ENCODE results near the gene LIN7C. TPM values are rescaled to one million over a fixed set of nuclear protein-coding genes. Genes with fewer than 3 reads are reported as not detected.

LIN7C gene
- total RNA-seq, 2 experiments from 2014 or later = 16.1 to 19.2 TPM

- ChIA-PET CTCF (interaction anchor here (0.9 kb wide), 1 partner anchor 15 kb away, joined by 3 read pairs; no protein-coding TSS in a partner anchor), POLR2A (no interaction called here)
- no peak overlapping the region for H3K4me3 Mint-ChIP-seq
- H3K27me3 Mint-ChIP-seq = peaks cover 28% of the 10 kb centered on the region
- peaks cover 16% of the 10 kb centered on the region for H3K4me1 Mint-ChIP-seq
- DNase-seq = no peak
- H3K27ac Mint-ChIP-seq = no peak overlapping the region
- H3K9me3 Mint-ChIP-seq (ENCODE audit: low read depth) = no peaks in the 10 kb centered on the region
- no peak for ATAC-seq
- intact Hi-C loops (cut with DNase I, micrococcal nuclease) = loop anchor here in 1 of 2 experiments (5.0 kb wide), 1 partner anchor 108 kb away; the partner anchor contains the start of gene CCDC34
- no peaks in the 10 kb centered on the region for H3K36me3 Mint-ChIP-seq (ENCODE audit: low read depth)
Observed at GRCh38 chr11:27470166-27470565, 36.4 kb downstream of the LIN7C start.

GRCh38 chr11:27468995-27469695 lies 37.4 kb downstream of the LIN7C start:
- Mint-ChIP-seq H3K27me3 (peaks cover 28% of the 10 kb centered on the region), H3K27ac (no peak overlapping the region), H3K4me3 (no peak overlapping the region), H3K9me3 (ENCODE audit: low read depth) (no peaks in the 10 kb centered on the region), H3K36me3 (ENCODE audit: low read depth) (no peaks in the 10 kb centered on the region), H3K4me1 (peaks cover 16% of the 10 kb centered on the region)
- no peak for DNase-seq
- no peak for ATAC-seq
- intact Hi-C loops (cut with DNase I, micrococcal nuclease) = no loop called here
- ChIA-PET POLR2A (no interaction called here), CTCF (interaction anchor here (0.9 kb wide), 1 partner anchor 16 kb away, joined by 3 read pairs; no protein-coding TSS in a partner anchor)

GRCh38 chr11:27468209-27468994 lies 38.2 kb downstream of the LIN7C start:
- no peak overlapping the region for H3K27ac Mint-ChIP-seq
- H3K36me3 Mint-ChIP-seq (ENCODE audit: low read depth) = no peaks in the 10 kb centered on the region
- ATAC-seq = no peak
- no peaks in the 10 kb centered on the region for H3K9me3 Mint-ChIP-seq (ENCODE audit: low read depth)
- intact Hi-C loops (cut with DNase I, micrococcal nuclease) = no loop called here
- H3K4me3 Mint-ChIP-seq = no peak overlapping the region
- ChIA-PET POLR2A (no interaction called here), CTCF (no interaction called here)
- peaks cover 28% of the 10 kb centered on the region for H3K27me3 Mint-ChIP-seq
- H3K4me1 Mint-ChIP-seq = peaks cover 16% of the 10 kb centered on the region
- DNase-seq = no peak

- H3K9me3 Mint-ChIP-seq (ENCODE audit: low read depth) = no peaks in the 10 kb centered on the region
- H3K27me3 Mint-ChIP-seq = peaks cover 19% of the 10 kb centered on the region
- intact Hi-C loops (cut with DNase I, micrococcal nuclease) = no loop called here
- ATAC-seq (no peak), DNase-seq (no peak)
- no peaks in the 10 kb centered on the region for H3K36me3 Mint-ChIP-seq (ENCODE audit: low read depth)
- POLR2A ChIA-PET = no interaction called here
- peaks cover 10% of the 10 kb centered on the region for H3K4me1 Mint-ChIP-seq
- CTCF ChIA-PET = no interaction called here
- no peak overlapping the region for H3K27ac Mint-ChIP-seq
- H3K4me3 Mint-ChIP-seq = no peak overlapping the region
Observed at GRCh38 chr11:27467181-27467913, 39.2 kb downstream of the LIN7C start.

GRCh38 chr11:27466363-27466762 lies 40.2 kb downstream of the LIN7C start:
- no peaks in the 10 kb centered on the region for H3K9me3 Mint-ChIP-seq (ENCODE audit: low read depth)
- H3K4me1 Mint-ChIP-seq = peaks cover 8% of the 10 kb centered on the region
- no peak for DNase-seq
- H3K36me3 Mint-ChIP-seq (ENCODE audit: low read depth) = no peaks in the 10 kb centered on the region
- H3K27ac Mint-ChIP-seq = no peak overlapping the region
- intact Hi-C loops (cut with DNase I, micrococcal nuclease) = no loop called here
- ChIA-PET POLR2A (interaction anchor here (0.7 kb wide), 1 partner anchor 19 kb away, joined by 3 read pairs; no protein-coding TSS in a partner anchor), CTCF (no interaction called here)
- H3K27me3 Mint-ChIP-seq = peaks cover 16% of the 10 kb centered on the region
- H3K4me3 Mint-ChIP-seq = no peak overlapping the region
- no peak for ATAC-seq

GRCh38 chr11:27465629-27466028 lies 40.9 kb downstream of the LIN7C start:
- H3K27ac Mint-ChIP-seq = no peak overlapping the region
- H3K27me3 Mint-ChIP-seq = peaks cover 10% of the 10 kb centered on the region
- ATAC-seq = no peak
- peaks cover 2% of the 10 kb centered on the region for H3K4me1 Mint-ChIP-seq
- ChIA-PET POLR2A (no interaction called here), CTCF (interaction anchor here (0.6 to 1.7 kb wide), 3 partner anchors 18 to 117 kb away, joined by 3 to 9 read pairs (median 3); no protein-coding TSS in a partner anchor)
- H3K36me3 Mint-ChIP-seq (ENCODE audit: low read depth) = no peaks in the 10 kb centered on the region
- no peak overlapping the region for H3K4me3 Mint-ChIP-seq
- intact Hi-C loops (cut with DNase I, micrococcal nuclease) = no loop called here
- no peak for DNase-seq
- no peaks in the 10 kb centered on the region for H3K9me3 Mint-ChIP-seq (ENCODE audit: low read depth)

- intact Hi-C loops (cut with DNase I, micrococcal nuclease) = no loop called here
- no peak for DNase-seq
Observed at GRCh38 chr11:27464909-27465308, 41.7 kb downstream of the LIN7C start.

GRCh38 chr11:27464289-27464696 lies 42.3 kb downstream of the LIN7C start:
- intact Hi-C loops (cut with DNase I, micrococcal nuclease) = no loop called here
- no peak for DNase-seq
- CTCF ChIA-PET = interaction anchor here (0.6 to 1.7 kb wide), 7 partner anchors 14 to 287 kb away, joined by 3 to 9 read pairs (median 3); no protein-coding TSS in a partner anchor
- Mint-ChIP-seq H3K4me3 (no peak overlapping the region), H3K9me3 (ENCODE audit: low read depth) (no peaks in the 10 kb centered on the region), H3K36me3 (ENCODE audit: low read depth) (no peaks in the 10 kb centered on the region), H3K27me3 (peaks cover 4% of the 10 kb centered on the region), H3K27ac (no peak overlapping the region), H3K4me1 (no peaks in the 10 kb centered on the region)
- POLR2A ChIA-PET = no interaction called here
- ATAC-seq = no peak

More at GRCh38 chr11:27464909-27465308, 41.7 kb downstream of the LIN7C start:
- Mint-ChIP-seq H3K36me3 (ENCODE audit: low read depth) (no peaks in the 10 kb centered on the region), H3K9me3 (ENCODE audit: low read depth) (no peaks in the 10 kb centered on the region), H3K27ac (no peak overlapping the region), H3K27me3 (peaks cover 8% of the 10 kb centered on the region), H3K4me3 (no peak overlapping the region), H3K4me1 (peaks cover under 1% of the 10 kb centered on the region)
- ChIA-PET POLR2A (no interaction called here), CTCF (interaction anchor here (0.6 to 1.7 kb wide), 8 partner anchors 13 to 287 kb away, joined by 3 to 9 read pairs (median 3); no protein-coding TSS in a partner anchor)
- ATAC-seq = no peak

- Mint-ChIP-seq H3K4me1 (no peaks in the 10 kb centered on the region), H3K27ac (no peak overlapping the region), H3K27me3 (peaks cover 4% of the 10 kb centered on the region), H3K4me3 (no peak overlapping the region), H3K36me3 (ENCODE audit: low read depth) (no peaks in the 10 kb centered on the region), H3K9me3 (ENCODE audit: low read depth) (no peaks in the 10 kb centered on the region)
- CTCF ChIA-PET = no interaction called here
- intact Hi-C loops (cut with DNase I, micrococcal nuclease) = no loop called here
- ATAC-seq (no peak), DNase-seq (no peak)
- POLR2A ChIA-PET = no interaction called here
Observed at GRCh38 chr11:27462543-27462942, 44.0 kb downstream of the LIN7C start.

GRCh38 chr11:27460158-27460978 lies 46.2 kb downstream of the LIN7C start:
- intact Hi-C loops (cut with DNase I, micrococcal nuclease) = no loop called here
- no peaks in the 10 kb centered on the region for H3K4me1 Mint-ChIP-seq
- CTCF ChIA-PET = interaction anchor here (1.1 to 1.5 kb wide), 2 partner anchors 25 kb away, joined by 3 to 6 read pairs; no protein-coding TSS in a partner anchor
- POLR2A ChIA-PET = no interaction called here
- no peak overlapping the region for H3K27ac Mint-ChIP-seq
- H3K27me3 Mint-ChIP-seq = peaks cover 2% of the 10 kb centered on the region
- no peak overlapping the region for H3K4me3 Mint-ChIP-seq
- ATAC-seq (no peak), DNase-seq (no peak)
- H3K36me3 Mint-ChIP-seq (ENCODE audit: low read depth) = no peaks in the 10 kb centered on the region
- no peaks in the 10 kb centered on the region for H3K9me3 Mint-ChIP-seq (ENCODE audit: low read depth)

- ChIA-PET CTCF (interaction anchor here (1.1 kb wide), 1 partner anchor 27 kb away, joined by 3 read pairs; no protein-coding TSS in a partner anchor), POLR2A (no interaction called here)
- DNase-seq (no peak), ATAC-seq (no peak)
- Mint-ChIP-seq H3K27ac (no peak overlapping the region), H3K27me3 (peaks cover 2% of the 10 kb centered on the region), H3K4me3 (no peak overlapping the region), H3K36me3 (ENCODE audit: low read depth) (no peaks in the 10 kb centered on the region), H3K4me1 (no peaks in the 10 kb centered on the region), H3K9me3 (ENCODE audit: low read depth) (no peaks in the 10 kb centered on the region)
- intact Hi-C loops (cut with DNase I, micrococcal nuclease) = no loop called here
Observed at GRCh38 chr11:27459191-27459590, 47.4 kb downstream of the LIN7C start.
